Endodermal cell (in vitro differentiated cells): ENCODE results near the gene CLDN18. TPM values are rescaled to one million over a fixed set of nuclear protein-coding genes. Genes with fewer than 3 reads are reported as not detected.

Experiments used
- DNase-seq: peaks from one replicate; pipeline ENCODE4 v3.0.0-alpha.2; 2017
- H3K27ac ChIP-seq: 2 replicates; pipeline ENCODE4 v1.5.1; 2013; ENCODE audit warnings: mild to moderate bottlenecking, low read depth, low read length, moderate library complexity
- H3K27me3 ChIP-seq: 2 replicates; pipeline ENCODE4 v1.6.1; 2013; ENCODE audit warnings: mild to moderate bottlenecking, low read length, moderate library complexity; ENCODE audit not compliant: insufficient read depth, control insufficient read depth, poor library complexity, severe bottlenecking
- H3K36me3 ChIP-seq: 2 replicates; pipeline ENCODE4 v1.7.0; 2013; ENCODE audit warnings: mild to moderate bottlenecking, low read length, moderate library complexity; ENCODE audit not compliant: control insufficient read depth, insufficient read depth
- H3K4me1 ChIP-seq: one replicate; pipeline ENCODE4 v1.7.0; 2013; ENCODE audit warnings: low read length; ENCODE audit not compliant: control insufficient read depth, insufficient read depth
- H3K4me3 ChIP-seq: 2 replicates; pipeline ENCODE4 v1.5.1; 2013; ENCODE audit warnings: mild to moderate bottlenecking, low read length, moderate library complexity
- H3K9ac ChIP-seq: 2 replicates; pipeline ENCODE4 v1.6.1; 2013; ENCODE audit warnings: mild to moderate bottlenecking, low read length, moderate library complexity; ENCODE audit not compliant: poor library complexity, severe bottlenecking; ENCODE audit errors: extremely low read depth
- H3K9me3 ChIP-seq: 2 replicates; pipeline ENCODE4 v1.6.1; 2013; ENCODE audit warnings: mild to moderate bottlenecking, low read length, moderate library complexity; ENCODE audit not compliant: control insufficient read depth
- H3K27ac Mint-ChIP-seq: 2 replicates; pipeline ENCODE4 v1.8.0; 2020; ENCODE audit warnings: mixed read lengths
- H3K27me3 Mint-ChIP-seq: 2 replicates; pipeline ENCODE4 v1.8.0; 2021; ENCODE audit warnings: mild to moderate bottlenecking, mixed read lengths; ENCODE audit not compliant: insufficient read depth
- H3K36me3 Mint-ChIP-seq: 2 replicates; pipeline ENCODE4 v1.8.0; 2020; ENCODE audit warnings: low read depth, mixed read lengths
- H3K4me1 Mint-ChIP-seq: 2 replicates; pipeline ENCODE4 v1.8.0; 2020; ENCODE audit warnings: mixed read lengths
- H3K4me3 Mint-ChIP-seq: 2 replicates; pipeline ENCODE4 v1.8.0; 2020; ENCODE audit warnings: mild to moderate bottlenecking, moderate library complexity, mixed read lengths
- H3K9me3 Mint-ChIP-seq: 2 replicates; pipeline ENCODE4 v1.8.0; 2020; ENCODE audit warnings: mild to moderate bottlenecking, mixed read lengths
- WGBS, 2 experiments: methylation state at CpG; one replicate each; pipeline versions ENCODE4 v1.1.5 to v1.1.7; 2013; ENCODE audit warnings: missing lambda C conversion rate in 2 of 2, mixed read lengths in 1 of 2; ENCODE audit not compliant: insufficient coverage in 1 of 2, insufficient read length in 1 of 2; 5-methylcytosine and 5-hydroxymethylcytosine counted together
- total RNA-seq, 2 donors: library from RNA; stranded (reverse); fragmentation: NEBNext Ultra II Directional in 1 of 2; extraction: Animal tissue kit (Norgen Biotek cat#: 25700) in 1 of 2; gene quantifications; 2 replicates in 1 of 2; 3 replicates in 1 of 2; pipeline ENCODE4 v1.2.1, GENCODE V29; 2021
- TF ChIP-seq, protein P1 (sequence below): fragments of 200-600 bp; sonication (generic); conservative IDR thresholded peaks from 2 replicates; pipeline ENCODE4 v1.5.0; 2021; ENCODE audit warnings: antibody characterized with exemption, mild to moderate bottlenecking

Gene CLDN18
- total RNA-seq, 2 donors from 2014 or later = 0.13 to 0.27 TPM

DNA sequence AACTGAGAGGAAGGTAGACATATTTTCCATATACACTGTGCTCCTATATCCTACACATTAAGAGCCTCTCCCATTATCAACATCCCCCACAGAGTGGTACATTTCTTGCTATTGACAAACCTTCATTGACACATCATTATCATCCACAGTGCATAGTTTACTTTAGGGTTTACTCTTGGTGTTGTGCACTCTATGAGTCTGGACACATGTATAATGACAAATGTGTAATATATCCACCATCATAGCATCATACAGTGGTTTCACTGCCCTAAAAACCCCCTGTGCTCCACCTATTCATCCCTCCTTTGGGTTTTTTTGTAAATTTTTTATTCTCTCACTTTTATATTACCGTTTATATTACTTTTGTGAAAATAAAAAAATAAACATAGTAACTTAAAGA lies 22.2 kb upstream of the CLDN18 start:
- Histone ChIP-seq H3K36me3 (no peaks in the 10 kb centered on the region), H3K27me3 (no peaks in the 10 kb centered on the region), H3K4me3 (no peak overlapping the region), H3K4me1 (no peaks in the 10 kb centered on the region), H3K9me3 (no peaks in the 10 kb centered on the region), H3K9ac (no peak overlapping the region), H3K27ac (no peak overlapping the region)
- Mint-ChIP-seq H3K36me3 (no peaks in the 10 kb centered on the region), H3K4me1 (peaks cover 22% of the 10 kb centered on the region), H3K4me3 (no peak overlapping the region), H3K9me3 (peaks cover 2% of the 10 kb centered on the region), H3K27ac (no peak overlapping the region), H3K27me3 (peaks cover 12% of the 10 kb centered on the region)
- no CpG with 5 or more reads among the region's 1 CpG for whole genome bisulfite sequencing, 2 experiments
- TF ChIP-seq, protein P1, sequence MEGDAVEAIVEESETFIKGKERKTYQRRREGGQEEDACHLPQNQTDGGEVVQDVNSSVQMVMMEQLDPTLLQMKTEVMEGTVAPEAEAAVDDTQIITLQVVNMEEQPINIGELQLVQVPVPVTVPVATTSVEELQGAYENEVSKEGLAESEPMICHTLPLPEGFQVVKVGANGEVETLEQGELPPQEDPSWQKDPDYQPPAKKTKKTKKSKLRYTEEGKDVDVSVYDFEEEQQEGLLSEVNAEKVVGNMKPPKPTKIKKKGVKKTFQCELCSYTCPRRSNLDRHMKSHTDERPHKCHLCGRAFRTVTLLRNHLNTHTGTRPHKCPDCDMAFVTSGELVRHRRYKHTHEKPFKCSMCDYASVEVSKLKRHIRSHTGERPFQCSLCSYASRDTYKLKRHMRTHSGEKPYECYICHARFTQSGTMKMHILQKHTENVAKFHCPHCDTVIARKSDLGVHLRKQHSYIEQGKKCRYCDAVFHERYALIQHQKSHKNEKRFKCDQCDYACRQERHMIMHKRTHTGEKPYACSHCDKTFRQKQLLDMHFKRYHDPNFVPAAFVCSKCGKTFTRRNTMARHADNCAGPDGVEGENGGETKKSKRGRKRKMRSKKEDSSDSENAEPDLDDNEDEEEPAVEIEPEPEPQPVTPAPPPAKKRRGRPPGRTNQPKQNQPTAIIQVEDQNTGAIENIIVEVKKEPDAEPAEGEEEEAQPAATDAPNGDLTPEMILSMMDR = no peak
- DNase-seq = no peak

GRCh38 chr3:137988152-137988551 lies 21.8 kb upstream of the CLDN18 start:
- Mint-ChIP-seq H3K27ac (peak overlapping the region; percentile 56), H3K4me1 (peaks cover 22% of the 10 kb centered on the region), H3K27me3 (peaks cover 10% of the 10 kb centered on the region), H3K36me3 (no peaks in the 10 kb centered on the region), H3K9me3 (peaks cover 2% of the 10 kb centered on the region), H3K4me3 (no peak overlapping the region)
- Histone ChIP-seq H3K4me3 (no peak overlapping the region), H3K9me3 (no peaks in the 10 kb centered on the region), H3K27me3 (no peaks in the 10 kb centered on the region), H3K9ac (no peak overlapping the region), H3K4me1 (no peaks in the 10 kb centered on the region), H3K36me3 (no peaks in the 10 kb centered on the region), H3K27ac (no peak overlapping the region)
- TF ChIP-seq, protein P1 = no peak
- WGBS, 2 experiments = 57 to 67% methylated on average over 1 to 3 of the region's 4 CpGs
- no peak for DNase-seq

- no peak for DNase-seq
- H3K9me3 ChIP-seq = peaks cover 5% of the 10 kb centered on the region
- no peaks in the 10 kb centered on the region for H3K36me3 ChIP-seq
- H3K4me1 ChIP-seq = no peaks in the 10 kb centered on the region
- peaks cover 22% of the 10 kb centered on the region for H3K4me1 Mint-ChIP-seq
- WGBS, 2 experiments = 72 to 76% methylated on average over 2 to 3 of the region's 3 CpGs
- H3K4me3 Mint-ChIP-seq = no peak overlapping the region
- H3K9ac ChIP-seq = no peak overlapping the region
- TF ChIP-seq, protein P1 = no peak
- no peak overlapping the region for H3K4me3 ChIP-seq
- H3K27me3 Mint-ChIP-seq = peaks cover 4% of the 10 kb centered on the region
- H3K27ac ChIP-seq = no peak overlapping the region
- peaks cover 1% of the 10 kb centered on the region for H3K36me3 Mint-ChIP-seq
- H3K27ac Mint-ChIP-seq = no peak overlapping the region
- H3K9me3 Mint-ChIP-seq = peaks cover 9% of the 10 kb centered on the region
- H3K27me3 ChIP-seq = no peaks in the 10 kb centered on the region
Observed at GRCh38 chr3:137988982-137989381, 21.0 kb upstream of the CLDN18 start.
